ENCODE measurements around the gene FKBP5. TPM values are rescaled to one million over a fixed set of nuclear protein-coding genes. Genes with fewer than 3 reads are reported as not detected.

The FKBP5 gene
- total RNA-seq, 2 donors from 2014 or later: 27.0 to 53.3 TPM

DNA sequence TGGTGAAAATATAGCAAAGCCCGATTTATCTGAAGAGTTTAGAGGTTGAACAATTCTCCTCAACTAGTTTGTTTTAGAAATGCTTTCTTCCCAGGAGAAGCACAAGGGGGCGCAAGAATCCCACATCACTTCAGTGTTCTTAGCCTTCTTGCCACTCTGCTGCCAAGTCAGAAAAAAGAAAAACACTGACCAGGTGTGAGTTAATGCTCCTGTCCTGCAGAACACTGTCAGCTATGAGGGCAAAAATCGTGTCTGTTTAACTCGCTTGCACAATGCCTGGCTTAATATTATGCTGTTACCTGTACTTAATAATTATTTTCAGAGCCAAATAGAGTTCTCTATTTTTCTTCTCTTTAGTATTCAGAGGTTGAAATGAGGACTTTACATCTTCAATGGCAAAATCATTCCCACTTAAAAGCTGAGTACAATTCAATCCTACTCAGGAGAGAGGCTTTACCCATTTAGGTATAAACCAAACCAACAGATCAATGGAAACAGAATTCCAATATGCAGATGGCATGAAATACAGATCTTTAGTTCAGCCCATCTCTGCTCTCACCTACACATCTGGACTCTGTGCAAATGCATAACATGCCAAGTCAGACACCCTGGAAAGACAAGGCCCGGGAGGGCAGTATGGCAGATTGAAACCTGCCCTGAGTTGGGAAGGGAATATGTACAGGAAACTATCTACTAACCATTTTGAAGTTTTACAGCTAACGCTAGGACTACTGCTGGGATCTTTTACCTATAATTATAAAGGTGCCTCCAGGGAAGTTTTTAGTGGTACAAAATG lies 104.6 kb downstream of the FKBP5 start:
- no peaks in the 10 kb centered on the region for H3K4me1 Mint-ChIP-seq
- no peak overlapping the region for H3K9ac ChIP-seq (ENCODE audit: extremely low read depth, low read length, poor library complexity, severe bottlenecking)
- peaks cover 6% of the 10 kb centered on the region for H3K36me3 Mint-ChIP-seq (ENCODE audit: low read depth)

GRCh38 chr6:35582315-35582714 lies 106.4 kb downstream of the FKBP5 start:
- no peak overlapping the region for H3K4me3 ChIP-seq (ENCODE audit: low read length)
- no peaks in the 10 kb centered on the region for H3K36me3 ChIP-seq (ENCODE audit: control insufficient read depth, insufficient read depth, low read length)
- no peak overlapping the region for H3K4me3 Mint-ChIP-seq
- no peaks in the 10 kb centered on the region for H3K4me1 Mint-ChIP-seq
- no peaks in the 10 kb centered on the region for H3K9me3 ChIP-seq (ENCODE audit: control insufficient read depth, low read length)
- 88% methylated on average over 2 of the region's 2 CpGs; no CpG with 5 or more reads in 1 of the 2 experiments for WGBS, 2 experiments (ENCODE audit: insufficient coverage in 1 of 2, insufficient read length in 1 of 2)
- DNase-seq: no peak
- peaks cover 11% of the 10 kb centered on the region for H3K36me3 Mint-ChIP-seq (ENCODE audit: low read depth)
- H3K4me1 ChIP-seq (ENCODE audit: control insufficient read depth, insufficient read depth, low read length): no peaks in the 10 kb centered on the region
- no peak overlapping the region for H3K27ac Mint-ChIP-seq
- no peaks in the 10 kb centered on the region for H3K27me3 Mint-ChIP-seq (ENCODE audit: insufficient read depth)
- no peak overlapping the region for H3K9ac ChIP-seq (ENCODE audit: extremely low read depth, low read length, poor library complexity, severe bottlenecking)
- H3K9me3 Mint-ChIP-seq: no peaks in the 10 kb centered on the region
- no peak overlapping the region for H3K27ac ChIP-seq (ENCODE audit: low read depth, low read length)
- no peaks in the 10 kb centered on the region for H3K27me3 ChIP-seq (ENCODE audit: control insufficient read depth, insufficient read depth, low read length, poor library complexity, severe bottlenecking)
- TF ChIP-seq CTCF (conservative IDR thresholded peaks at IDR 0.05): no peak

More for the DNA sequence above, 104.6 kb downstream of the FKBP5 start:
- Histone ChIP-seq H3K9me3 (ENCODE audit: control insufficient read depth, low read length) (no peaks in the 10 kb centered on the region), H3K27me3 (ENCODE audit: control insufficient read depth, insufficient read depth, low read length, poor library complexity, severe bottlenecking) (no peaks in the 10 kb centered on the region), H3K36me3 (ENCODE audit: control insufficient read depth, insufficient read depth, low read length) (no peaks in the 10 kb centered on the region), H3K4me1 (ENCODE audit: control insufficient read depth, insufficient read depth, low read length) (no peaks in the 10 kb centered on the region), H3K4me3 (ENCODE audit: low read length) (no peak overlapping the region), H3K27ac (ENCODE audit: low read depth, low read length) (no peak overlapping the region)
- peak; percentile 92 for TF ChIP-seq CTCF (conservative IDR thresholded peaks at IDR 0.05)
- Mint-ChIP-seq H3K27ac (peak overlapping the region; percentile 17), H3K27me3 (ENCODE audit: insufficient read depth) (no peaks in the 10 kb centered on the region), H3K9me3 (no peaks in the 10 kb centered on the region), H3K4me3 (no peak overlapping the region)
- WGBS, 2 experiments (ENCODE audit: insufficient coverage in 1 of 2, insufficient read length in 1 of 2): 52 to 73% methylated on average over 4 to 6 of the region's 6 CpGs
- peak; percentile 87 for DNase-seq

- H3K4me3 ChIP-seq (ENCODE audit: low read length): no peak overlapping the region
- no peaks in the 10 kb centered on the region for H3K27me3 ChIP-seq (ENCODE audit: control insufficient read depth, insufficient read depth, low read length, poor library complexity, severe bottlenecking)
- no peaks in the 10 kb centered on the region for H3K27me3 Mint-ChIP-seq (ENCODE audit: insufficient read depth)
- no peak overlapping the region for H3K27ac Mint-ChIP-seq
- no peaks in the 10 kb centered on the region for H3K4me1 ChIP-seq (ENCODE audit: control insufficient read depth, insufficient read depth, low read length)
- peaks cover 18% of the 10 kb centered on the region for H3K36me3 Mint-ChIP-seq (ENCODE audit: low read depth)
- no peak overlapping the region for H3K4me3 Mint-ChIP-seq
- 93 to 98% methylated on average over 5 to 6 of the region's 6 CpGs for WGBS, 2 experiments (ENCODE audit: insufficient coverage in 1 of 2, insufficient read length in 1 of 2)
- no peak overlapping the region for H3K9ac ChIP-seq (ENCODE audit: extremely low read depth, low read length, poor library complexity, severe bottlenecking)
- no peak for TF ChIP-seq CTCF (conservative IDR thresholded peaks at IDR 0.05)
- H3K36me3 ChIP-seq (ENCODE audit: control insufficient read depth, insufficient read depth, low read length): no peaks in the 10 kb centered on the region
- H3K9me3 Mint-ChIP-seq: no peaks in the 10 kb centered on the region
- no peaks in the 10 kb centered on the region for H3K9me3 ChIP-seq (ENCODE audit: control insufficient read depth, low read length)
- no peak overlapping the region for H3K27ac ChIP-seq (ENCODE audit: low read depth, low read length)
- no peak for DNase-seq
- H3K4me1 Mint-ChIP-seq: no peaks in the 10 kb centered on the region
Measured at GRCh38 chr6:35581633-35582032, 107.1 kb downstream of the FKBP5 start.
